RWPE2 (cell line): ENCODE data around the gene KIF26B.

ENCODE experiments used
- ATAC-seq: fragments of 200-7000 bp; cut with Tn5 transposase; 3 replicates; pipeline ENCODE4 v1.9.1; 2021; ENCODE audit warnings: low read depth
- DNase-seq: peaks from one replicate; pipeline ENCODE4 v3.0.0-alpha.2; 2020; ENCODE audit warnings: low spot score
- H3K27ac ChIP-seq: fragments of 450-650 bp; 2 replicates; pipeline ENCODE4 v1.5.1; 2017; ENCODE audit warnings: mild to moderate bottlenecking; ENCODE audit not compliant: poor library complexity, severe bottlenecking
- H3K27me3 ChIP-seq: fragments of 250-450 bp; sonication (Bioruptor Pico); 2 replicates; pipeline ENCODE4 v1.5.1; 2021; ENCODE audit warnings: mild to moderate bottlenecking, moderate library complexity; ENCODE audit not compliant: insufficient read depth, poor library complexity, severe bottlenecking
- H3K36me3 ChIP-seq: fragments of 250-450 bp; sonication (Bioruptor Pico); 2 replicates; pipeline ENCODE4 v1.5.1; 2020; ENCODE audit warnings: low read depth, mild to moderate bottlenecking, moderate library complexity
- H3K4me1 ChIP-seq: fragments of 250-450 bp; sonication (Bioruptor Pico); 2 replicates; pipeline ENCODE4 v1.5.1; 2021; ENCODE audit warnings: mild to moderate bottlenecking, moderate library complexity; ENCODE audit not compliant: insufficient read depth, poor library complexity, severe bottlenecking
- H3K4me3 ChIP-seq: fragments of 250-450 bp; sonication (Bioruptor Pico); 2 replicates; pipeline ENCODE4 v1.5.1; 2021; ENCODE audit warnings: mild to moderate bottlenecking, moderate library complexity; ENCODE audit not compliant: severe bottlenecking
- H3K9me3 ChIP-seq: fragments of 250-450 bp; sonication (Bioruptor Pico); 2 replicates; pipeline ENCODE4 v1.5.1; 2021; ENCODE audit warnings: mild to moderate bottlenecking, moderate library complexity; ENCODE audit not compliant: severe bottlenecking
- TF ChIP-seq, protein P1 (sequence below): fragments of 450-650 bp; IDR thresholded peaks from one replicate; pipeline ENCODE4 v1.5.1; 2017; ENCODE audit warnings: mild to moderate bottlenecking, moderate library complexity; ENCODE audit not compliant: poor library complexity, severe bottlenecking

KIF26B gene

DNA sequence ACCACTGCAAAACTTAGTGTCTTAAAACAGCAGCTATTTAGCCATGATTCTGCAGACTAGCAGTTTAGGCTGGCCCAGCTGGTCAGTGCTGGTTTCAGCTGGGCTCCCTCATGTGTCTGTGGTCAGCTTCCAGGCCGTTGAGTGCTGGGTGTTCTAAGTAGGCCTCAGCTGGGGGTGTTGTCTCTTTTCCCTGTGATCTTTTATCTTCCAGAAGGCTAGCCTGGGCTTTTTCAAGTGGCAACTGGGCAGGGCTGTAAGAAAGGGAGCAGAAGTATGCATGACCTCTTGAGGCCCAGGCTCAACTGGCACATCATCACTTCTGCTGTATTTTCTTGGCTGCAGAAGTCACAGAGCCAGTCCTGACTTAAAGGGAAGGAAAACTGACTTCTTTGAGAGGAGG lies 136.1 kb downstream of the KIF26B start:
- H3K27ac ChIP-seq = no peak overlapping the region
- no peaks in the 10 kb centered on the region for H3K27me3 ChIP-seq
- DNase-seq (no peak), ATAC-seq (no peak)
- no peak overlapping the region for H3K4me3 ChIP-seq
- H3K36me3 ChIP-seq = no peaks in the 10 kb centered on the region
- TF ChIP-seq, protein P1, sequence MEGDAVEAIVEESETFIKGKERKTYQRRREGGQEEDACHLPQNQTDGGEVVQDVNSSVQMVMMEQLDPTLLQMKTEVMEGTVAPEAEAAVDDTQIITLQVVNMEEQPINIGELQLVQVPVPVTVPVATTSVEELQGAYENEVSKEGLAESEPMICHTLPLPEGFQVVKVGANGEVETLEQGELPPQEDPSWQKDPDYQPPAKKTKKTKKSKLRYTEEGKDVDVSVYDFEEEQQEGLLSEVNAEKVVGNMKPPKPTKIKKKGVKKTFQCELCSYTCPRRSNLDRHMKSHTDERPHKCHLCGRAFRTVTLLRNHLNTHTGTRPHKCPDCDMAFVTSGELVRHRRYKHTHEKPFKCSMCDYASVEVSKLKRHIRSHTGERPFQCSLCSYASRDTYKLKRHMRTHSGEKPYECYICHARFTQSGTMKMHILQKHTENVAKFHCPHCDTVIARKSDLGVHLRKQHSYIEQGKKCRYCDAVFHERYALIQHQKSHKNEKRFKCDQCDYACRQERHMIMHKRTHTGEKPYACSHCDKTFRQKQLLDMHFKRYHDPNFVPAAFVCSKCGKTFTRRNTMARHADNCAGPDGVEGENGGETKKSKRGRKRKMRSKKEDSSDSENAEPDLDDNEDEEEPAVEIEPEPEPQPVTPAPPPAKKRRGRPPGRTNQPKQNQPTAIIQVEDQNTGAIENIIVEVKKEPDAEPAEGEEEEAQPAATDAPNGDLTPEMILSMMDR = no peak
- H3K9me3 ChIP-seq = no peaks in the 10 kb centered on the region
- no peaks in the 10 kb centered on the region for H3K4me1 ChIP-seq

DNA sequence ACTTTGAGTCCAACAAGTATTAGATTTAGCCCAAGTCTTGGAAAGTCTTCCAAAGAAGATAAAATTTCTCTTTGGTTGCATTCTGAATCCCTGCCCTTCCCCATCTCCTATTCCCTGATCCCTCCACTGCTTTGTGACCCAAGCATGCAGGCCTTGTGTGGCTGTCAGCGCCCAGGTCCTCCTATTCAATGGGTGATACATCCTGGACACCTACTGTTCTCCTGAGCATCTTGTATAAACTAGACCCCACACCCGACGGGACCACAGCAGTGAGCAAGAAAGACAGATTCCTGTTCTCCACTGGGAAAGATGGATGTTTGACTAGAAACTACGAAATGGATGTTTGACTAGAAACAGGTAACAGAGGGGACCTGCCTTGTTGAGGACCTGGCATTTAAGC lies 136.6 kb downstream of the KIF26B start:
- no peak for ATAC-seq
- no peak for DNase-seq
- H3K36me3 ChIP-seq = no peaks in the 10 kb centered on the region
- H3K27me3 ChIP-seq = no peaks in the 10 kb centered on the region
- no peaks in the 10 kb centered on the region for H3K9me3 ChIP-seq
- no peaks in the 10 kb centered on the region for H3K4me1 ChIP-seq
- H3K27ac ChIP-seq = no peak overlapping the region
- TF ChIP-seq, protein P1 = no peak
- no peak overlapping the region for H3K4me3 ChIP-seq

DNA sequence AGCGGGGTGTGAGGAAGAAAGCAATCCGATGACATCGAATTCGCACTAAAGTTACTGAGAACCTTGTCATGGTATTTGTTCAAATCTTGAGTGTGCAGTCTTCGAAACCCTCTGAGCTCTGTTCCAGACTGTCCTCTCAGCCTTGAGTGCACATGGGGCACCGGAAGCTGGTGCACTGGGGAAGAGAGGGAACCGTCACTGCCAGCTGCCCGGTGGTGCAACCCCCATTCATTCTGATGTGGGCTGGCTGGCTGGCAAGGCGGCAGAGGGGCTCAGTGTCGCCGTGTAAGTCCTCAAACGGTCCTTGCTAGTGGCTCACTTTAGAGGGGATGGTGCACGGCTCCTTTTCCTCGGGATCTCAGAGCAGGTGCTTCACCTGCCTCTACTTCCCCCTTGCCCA lies 137.4 kb downstream of the KIF26B start:
- H3K27ac ChIP-seq = no peak overlapping the region
- H3K4me1 ChIP-seq = no peaks in the 10 kb centered on the region
- DNase-seq (no peak), ATAC-seq (no peak)
- no peak overlapping the region for H3K4me3 ChIP-seq
- H3K27me3 ChIP-seq = no peaks in the 10 kb centered on the region
- TF ChIP-seq, protein P1 = no peak
- no peaks in the 10 kb centered on the region for H3K36me3 ChIP-seq
- H3K9me3 ChIP-seq = no peaks in the 10 kb centered on the region

DNA sequence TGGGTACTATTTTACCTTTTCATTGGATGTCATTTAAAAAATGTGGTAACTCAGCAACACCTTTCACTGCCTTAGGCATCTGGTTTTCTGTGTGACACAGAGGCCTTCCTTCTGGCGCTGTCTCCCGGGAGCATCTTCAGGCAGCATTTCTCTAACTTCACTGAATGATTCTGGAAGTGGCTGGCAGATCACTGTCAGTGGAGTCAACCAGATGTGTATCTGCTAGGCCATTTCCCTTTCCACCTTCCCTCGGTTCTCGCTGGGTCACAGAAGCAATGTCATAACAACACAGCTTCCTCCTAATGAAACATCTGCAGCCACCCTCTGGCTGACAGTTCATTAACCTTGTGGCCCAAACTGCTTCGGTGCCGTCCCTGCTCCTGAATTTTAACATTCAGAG lies 137.8 kb downstream of the KIF26B start:
- Histone ChIP-seq H3K4me3 (no peak overlapping the region), H3K27ac (no peak overlapping the region), H3K9me3 (no peaks in the 10 kb centered on the region), H3K27me3 (no peaks in the 10 kb centered on the region), H3K36me3 (no peaks in the 10 kb centered on the region), H3K4me1 (no peaks in the 10 kb centered on the region)
- TF ChIP-seq, protein P1 = no peak
- DNase-seq = no peak
- no peak for ATAC-seq

DNA sequence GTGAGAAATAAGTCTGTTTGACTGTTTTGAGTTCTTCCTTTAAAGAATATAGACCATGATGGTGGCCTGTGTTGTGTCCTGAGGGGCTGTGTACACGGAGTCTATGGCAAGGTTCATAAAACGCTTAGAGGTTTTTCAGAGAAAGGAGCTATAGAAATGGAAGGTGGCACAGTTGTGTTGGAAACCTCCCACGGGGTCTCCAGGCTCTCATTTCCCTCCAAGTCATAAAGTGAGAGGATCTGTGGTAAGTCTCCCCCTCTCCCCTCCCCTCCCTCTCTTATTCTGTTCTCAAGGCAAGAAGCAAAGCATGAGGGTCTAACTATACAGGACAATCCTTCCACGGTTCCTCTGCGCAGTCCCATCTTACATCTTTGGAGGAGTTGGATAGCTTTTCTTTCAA lies 139.2 kb downstream of the KIF26B start:
- H3K27ac ChIP-seq = no peak overlapping the region
- no peaks in the 10 kb centered on the region for H3K9me3 ChIP-seq
- no peak overlapping the region for H3K4me3 ChIP-seq
- DNase-seq = no peak
- no peaks in the 10 kb centered on the region for H3K36me3 ChIP-seq
- TF ChIP-seq, protein P1 = no peak
- H3K27me3 ChIP-seq = peaks cover 6% of the 10 kb centered on the region
- ATAC-seq = no peak
- no peaks in the 10 kb centered on the region for H3K4me1 ChIP-seq
